NCI-H774 (cell line): ENCODE data around the gene BDH1.
"Not testable (repeated sequence)": the region's sequence is repeated elsewhere in the genome, so short reads cannot be mapped to it uniquely, and the experiment has no call there.

Experiments used
- DNase-seq: peaks from one replicate; lab custom pipeline; 2025; lab: John Stamatoyannopoulos, UW

BDH1 gene

DNA sequence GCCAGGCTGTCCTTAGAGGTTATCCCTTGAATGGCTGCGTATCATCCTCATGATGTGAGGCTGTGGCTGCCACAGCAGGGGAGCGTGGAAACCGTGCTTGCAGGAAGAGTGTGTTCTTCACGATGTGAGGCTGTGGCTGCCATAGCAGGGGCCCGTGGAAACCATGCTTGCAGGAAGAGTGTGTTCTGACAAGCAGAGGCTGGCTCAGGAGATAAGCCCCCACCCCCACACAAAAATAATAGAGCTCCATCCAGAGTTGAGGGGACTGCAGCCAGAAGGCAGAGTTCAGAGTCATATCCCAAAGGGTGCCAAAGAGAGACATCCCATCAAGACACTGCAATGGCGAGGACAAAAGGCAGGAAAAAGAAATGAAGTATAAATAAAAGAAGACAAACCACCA lies 22.6 kb upstream of the BDH1 start:
- no peak for DNase-seq

DNA sequence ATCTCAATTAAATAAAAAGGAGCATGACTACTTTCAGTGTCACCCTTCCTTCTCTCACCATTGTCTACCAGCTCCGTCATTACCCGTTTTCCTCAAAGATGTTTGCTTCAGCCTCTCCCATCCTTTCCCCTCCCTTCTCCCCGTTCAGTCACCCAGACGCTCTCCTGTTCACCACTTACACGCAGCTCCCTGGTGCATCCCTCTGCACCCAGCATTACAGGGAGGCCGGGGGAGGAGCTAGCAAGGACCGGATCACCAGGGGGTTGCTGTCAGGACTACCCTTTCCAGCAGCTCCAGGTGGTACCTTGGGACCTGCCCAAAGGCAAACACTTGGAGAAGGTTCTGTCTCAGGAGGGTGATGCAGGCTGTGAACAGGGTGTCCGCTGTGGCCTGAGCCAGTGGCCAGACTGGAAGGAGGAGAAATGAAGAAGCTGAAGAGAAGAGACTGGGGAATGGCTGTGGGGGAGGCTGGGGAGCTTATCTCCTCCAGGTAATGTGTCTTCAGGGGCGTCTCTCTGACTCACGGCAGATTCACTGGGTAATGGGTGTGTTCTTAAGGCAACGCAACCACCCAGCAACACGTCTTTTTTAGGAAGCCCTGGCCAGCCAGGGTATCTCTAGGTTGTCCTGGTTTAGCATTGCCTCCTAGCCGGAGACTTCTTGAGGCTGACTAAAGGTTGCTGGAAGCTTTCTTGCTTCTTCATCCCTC lies 21.8 kb upstream of the BDH1 start:
- DNase-seq = no peak

DNA sequence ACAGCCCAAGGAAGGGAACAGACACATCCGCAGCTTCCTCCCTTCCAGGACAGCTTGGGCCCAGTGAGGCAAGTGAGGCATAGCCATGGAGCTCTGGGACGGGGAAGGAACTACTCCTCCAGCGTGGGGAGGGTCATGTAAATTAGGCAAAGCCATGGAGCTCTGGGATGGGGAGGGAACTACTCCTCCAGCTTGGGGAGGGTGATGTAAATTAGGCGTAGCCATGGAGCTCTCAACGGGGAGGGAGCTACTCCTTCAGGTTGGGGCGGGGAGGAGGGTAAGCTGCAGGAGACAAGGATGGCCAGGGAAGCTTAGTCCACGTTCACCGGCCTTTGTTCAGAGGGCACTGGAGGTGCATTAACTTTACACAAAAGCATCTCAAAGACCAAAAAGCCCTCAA lies 21.1 kb upstream of the BDH1 start:
- DNase-seq = no peak

DNA sequence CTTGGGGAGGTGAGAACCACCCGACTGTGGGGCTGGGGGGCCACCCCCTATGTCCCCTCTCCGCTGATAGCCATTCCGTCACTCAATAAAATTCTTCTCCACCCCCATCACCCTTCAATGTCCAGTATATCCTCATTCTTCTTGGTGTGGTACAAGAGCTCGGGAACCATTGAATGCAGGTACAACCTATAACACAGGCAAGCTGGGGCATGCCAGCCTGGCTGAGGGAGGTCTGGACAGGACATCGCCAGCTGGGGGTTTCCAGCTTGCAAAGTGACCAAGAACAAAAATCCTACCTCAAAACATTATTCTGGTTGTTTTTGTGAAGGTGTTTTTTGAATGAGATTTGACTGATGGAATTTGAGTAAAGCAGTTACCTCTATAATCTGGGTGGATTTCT lies 19.6 kb upstream of the BDH1 start:
- DNase-seq = no peak

DNA sequence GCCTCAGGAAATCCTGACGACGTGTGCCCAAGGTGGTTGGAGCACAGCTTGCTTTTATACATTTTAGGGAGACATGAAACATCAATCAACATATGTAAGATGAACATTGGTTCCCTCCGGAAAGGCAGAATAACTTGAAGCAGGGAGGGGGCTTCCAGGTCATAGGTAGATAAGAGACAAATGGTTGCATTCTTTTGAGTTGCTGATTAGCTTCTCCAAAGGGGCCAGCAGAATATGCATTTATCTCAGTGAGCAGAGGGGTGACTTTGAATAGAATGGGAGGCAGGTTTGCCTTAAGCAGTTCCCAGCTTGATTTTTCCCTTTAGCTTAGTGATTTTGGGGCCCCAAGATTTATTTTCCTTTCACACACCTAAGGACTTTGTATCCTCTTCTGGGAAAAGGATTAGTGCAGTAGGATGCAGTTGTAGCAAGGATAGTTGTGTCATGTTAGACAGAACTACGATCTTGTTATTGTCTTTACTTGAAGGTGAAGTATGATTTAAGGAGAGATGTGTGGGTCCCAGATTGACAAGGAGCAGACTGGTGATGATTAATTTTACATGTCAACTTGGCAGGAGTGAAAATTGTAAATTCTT lies 18.7 kb upstream of the BDH1 start:
- DNase-seq = not testable (repeated sequence)

DNA sequence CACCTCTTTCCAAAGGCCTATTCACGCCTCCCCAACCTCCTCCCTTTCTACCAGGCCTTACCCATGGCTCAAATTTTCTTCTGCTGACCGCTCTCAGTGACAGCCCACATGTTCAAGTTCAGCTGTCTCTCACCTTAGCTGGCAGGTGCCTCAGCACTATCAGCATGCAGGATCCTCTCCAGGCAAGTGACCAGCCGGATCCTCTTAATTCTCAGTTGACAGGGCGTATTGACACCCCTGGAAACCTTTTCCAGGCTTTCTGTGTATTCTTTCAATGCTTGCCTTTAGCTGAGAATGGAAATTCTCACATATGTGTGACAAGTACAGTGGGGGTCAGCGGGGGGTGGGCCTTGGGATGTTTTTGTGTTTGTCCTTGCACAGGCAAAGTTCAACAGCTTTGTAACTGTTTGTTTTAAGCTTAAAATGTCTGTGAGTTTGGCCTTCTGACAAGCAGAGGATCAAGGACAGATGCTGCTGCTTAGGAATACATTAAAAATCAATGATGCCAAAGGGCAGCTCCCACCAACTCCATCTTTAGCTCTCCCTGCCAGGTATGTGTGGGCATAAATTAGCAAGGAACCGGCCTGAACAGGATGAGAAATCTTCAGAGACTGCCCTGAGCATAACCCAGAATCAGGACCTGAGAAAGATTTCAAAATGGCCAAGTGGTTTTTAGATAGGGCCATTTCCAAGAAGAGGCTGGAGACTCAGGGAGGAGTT lies 17.4 kb upstream of the BDH1 start:
- no peak for DNase-seq

DNA sequence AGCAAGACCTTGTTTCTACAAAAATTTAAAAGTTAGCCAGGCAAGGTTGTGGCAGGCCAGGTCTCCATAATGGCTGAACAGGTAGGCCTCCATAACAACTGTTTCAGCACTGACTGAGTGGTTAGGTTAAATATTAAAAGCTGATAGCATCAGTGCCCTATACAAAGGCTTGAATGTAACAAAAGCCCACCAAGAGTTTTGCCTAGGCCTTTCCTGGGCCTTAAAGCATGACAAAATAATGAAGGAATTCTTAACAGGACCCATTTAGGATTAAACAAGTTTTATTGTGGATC lies 16.1 kb upstream of the BDH1 start:
- not testable (repeated sequence) for DNase-seq

DNA sequence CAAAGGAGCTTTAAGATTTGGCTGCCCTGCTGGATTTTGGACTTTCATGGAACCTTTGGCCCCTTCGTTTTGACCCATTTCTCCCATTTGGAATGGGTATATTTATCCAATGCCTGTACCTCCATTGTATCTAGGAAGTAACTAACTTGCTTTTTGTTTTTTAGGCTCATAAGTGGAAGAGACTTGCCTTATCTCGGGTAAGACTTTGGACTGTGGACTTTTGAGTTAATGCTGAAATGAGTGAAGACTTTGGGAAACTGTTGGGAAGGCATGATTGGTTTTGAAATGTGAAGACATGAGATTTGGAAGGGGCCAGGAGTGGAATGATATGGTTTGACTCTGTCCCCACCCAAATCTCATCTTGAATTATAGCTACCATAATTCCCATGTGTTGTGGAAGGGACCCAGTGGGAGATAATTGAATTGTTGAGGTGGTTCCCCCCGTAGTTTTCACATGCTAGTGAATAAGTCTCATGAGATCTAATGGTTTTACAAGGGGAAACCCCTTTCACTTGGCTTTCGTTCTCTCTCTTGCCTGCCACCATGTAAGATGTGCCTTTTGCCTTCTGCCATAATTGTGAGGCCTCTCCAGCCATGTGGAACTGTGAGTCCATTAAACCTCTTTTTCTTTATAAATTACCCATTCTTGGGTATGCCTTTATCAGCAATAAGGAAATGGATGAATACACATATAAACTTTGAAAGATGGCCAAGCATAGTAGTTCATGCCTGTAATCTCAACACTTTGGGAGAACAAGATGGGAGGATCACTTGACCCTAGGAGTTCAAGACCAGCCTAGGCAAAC lies 15.5 kb upstream of the BDH1 start:
- not testable (repeated sequence) for DNase-seq

DNA sequence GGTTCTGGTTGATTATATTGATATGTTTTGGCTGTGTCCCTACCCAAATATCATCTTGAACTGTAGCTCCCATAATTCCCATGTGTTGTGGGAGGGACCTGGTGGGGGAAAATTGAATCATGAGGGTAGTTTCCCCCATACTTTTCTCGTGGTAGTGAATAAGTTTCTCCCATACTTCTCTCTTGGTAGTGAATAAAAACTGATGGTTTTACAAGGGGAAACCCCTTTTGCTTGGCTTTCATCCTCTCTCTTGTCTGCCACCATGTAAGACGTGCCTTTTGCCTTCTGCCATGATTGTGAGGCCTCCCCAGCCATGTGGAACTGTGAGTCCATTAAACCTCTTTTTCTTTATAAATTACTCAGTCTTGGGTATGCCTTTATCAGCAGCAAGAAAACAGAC lies 13.7 kb upstream of the BDH1 start:
- not testable (repeated sequence) for DNase-seq

DNA sequence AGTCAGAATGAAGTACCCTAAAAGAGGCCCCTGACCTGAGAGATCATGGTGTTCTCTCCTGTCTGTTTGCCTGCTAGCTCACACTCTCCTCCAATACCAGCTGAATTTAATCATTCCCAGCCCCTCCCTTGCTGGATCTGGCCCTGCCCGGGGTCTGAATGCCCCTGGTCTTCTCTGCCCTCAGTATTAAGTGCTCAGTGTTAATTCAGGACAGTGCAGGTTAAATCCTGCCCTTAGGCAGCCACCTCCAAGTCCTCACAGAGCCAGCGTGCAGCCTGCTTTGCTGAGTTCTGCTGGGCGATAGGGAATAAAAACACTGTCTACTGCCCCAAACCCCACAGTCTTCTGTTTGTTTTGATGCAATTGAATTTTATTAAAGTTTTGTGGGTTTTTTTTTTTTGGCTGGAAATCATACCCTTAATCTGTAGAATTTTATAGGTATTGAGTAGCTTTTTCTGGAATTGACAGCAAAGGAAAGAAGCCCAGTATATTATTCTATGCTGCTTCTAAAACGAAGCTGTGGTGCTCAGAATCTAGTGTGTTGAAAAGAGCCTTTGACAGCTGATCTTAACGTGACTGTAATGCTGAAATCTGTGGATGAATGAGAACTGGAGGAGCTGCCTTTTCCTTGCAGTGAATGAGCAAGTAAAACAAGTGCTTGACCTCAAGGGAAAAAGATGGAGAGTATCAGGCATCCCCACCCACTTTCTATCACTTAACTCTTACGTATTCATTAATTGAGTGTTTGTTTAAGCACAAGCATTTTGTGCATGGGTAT lies 12.3 kb upstream of the BDH1 start:
- no peak for DNase-seq

DNA sequence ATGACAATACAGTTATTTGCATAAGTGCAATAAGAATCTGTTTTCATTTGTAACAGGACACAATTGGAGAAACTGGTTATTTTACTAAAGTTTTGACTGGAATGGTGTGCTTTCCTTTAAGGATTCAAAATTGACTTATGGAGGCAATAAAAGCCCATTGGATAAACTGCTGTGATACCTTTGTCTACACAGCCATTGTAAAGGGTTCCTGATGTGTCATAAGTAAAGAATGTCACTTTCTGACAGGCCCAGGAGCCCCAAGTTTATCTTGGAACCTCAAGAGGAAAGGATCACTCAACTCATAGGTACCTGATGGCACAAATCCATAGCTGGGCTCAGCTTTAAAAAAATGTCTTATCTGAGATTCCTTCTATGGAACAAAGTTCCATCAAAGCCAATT lies 10.4 kb upstream of the BDH1 start:
- DNase-seq = not testable (repeated sequence)

DNA sequence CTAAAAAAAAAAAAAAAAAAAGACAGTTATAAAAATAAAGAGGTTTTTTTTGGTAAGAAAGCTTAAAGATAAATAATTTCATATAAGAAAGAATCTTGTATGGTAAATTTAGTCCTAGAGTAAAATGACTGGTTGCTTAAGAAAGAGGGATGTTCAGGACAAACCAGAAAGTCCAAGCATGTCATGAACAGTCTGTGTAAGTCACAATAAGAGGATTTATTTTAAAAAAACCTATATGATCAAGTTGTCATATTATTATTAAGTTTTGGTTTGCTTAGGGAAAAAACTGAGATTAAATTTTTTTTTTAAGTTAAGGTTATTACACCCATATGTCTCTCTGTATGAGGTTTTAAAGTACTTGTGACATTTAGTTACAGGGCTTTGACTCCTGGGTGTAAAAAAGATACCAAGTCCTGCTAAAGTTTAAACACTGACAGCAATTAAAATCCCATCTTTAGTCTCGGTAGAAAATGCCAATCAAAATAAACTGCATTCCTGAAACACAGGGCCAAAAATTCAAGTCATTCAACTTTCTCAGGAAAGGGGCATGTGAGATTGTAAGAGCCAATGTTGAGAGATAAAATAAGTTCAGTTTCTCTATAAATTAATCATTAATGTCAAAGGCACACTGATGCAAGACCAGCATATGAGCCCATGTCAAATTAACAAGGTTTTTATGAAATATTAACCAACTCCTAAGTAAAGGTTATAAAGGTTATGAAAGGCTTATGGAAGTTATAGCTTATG lies 8.5 kb upstream of the BDH1 start:
- DNase-seq = no peak

DNA sequence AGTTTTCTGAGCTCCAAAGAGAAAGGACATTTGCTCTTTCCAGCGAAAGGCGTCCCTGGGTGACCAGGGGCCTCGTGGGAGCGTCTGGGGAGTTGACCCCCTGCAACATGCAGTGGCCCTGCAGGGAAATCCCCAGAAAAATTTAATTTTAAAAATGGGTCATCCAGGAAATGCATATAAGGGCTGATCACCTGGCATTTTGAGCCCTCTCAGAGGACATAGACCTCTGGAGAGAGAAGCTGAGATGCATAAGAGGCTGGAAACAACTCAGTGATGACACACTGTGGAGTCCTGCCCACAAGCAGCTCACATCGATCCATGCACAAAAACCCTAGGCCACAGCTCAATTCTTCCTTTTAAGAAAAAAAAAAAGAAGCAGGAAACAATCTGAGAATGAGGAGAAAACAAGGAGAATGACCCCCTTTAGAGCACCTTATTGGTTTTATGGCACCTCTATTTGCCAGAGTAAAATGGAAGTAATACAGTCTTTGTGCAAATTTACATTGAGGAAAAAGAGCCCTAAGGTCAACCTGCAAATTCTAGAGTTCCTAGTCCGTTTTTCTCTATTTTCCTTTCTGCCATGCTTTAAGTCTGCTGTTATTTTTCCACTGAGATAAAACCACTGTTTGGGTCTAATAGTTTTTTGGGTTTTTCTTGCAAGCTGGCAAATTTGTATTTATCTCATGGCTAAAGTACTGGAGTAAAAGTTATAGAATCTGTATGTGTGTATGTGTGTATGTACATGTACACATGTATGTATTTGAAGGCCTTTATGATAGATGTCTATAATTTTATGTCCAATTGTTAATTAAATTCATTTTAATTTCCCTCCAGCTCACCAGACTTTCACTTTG lies 6.9 kb upstream of the BDH1 start:
- no peak for DNase-seq

DNA sequence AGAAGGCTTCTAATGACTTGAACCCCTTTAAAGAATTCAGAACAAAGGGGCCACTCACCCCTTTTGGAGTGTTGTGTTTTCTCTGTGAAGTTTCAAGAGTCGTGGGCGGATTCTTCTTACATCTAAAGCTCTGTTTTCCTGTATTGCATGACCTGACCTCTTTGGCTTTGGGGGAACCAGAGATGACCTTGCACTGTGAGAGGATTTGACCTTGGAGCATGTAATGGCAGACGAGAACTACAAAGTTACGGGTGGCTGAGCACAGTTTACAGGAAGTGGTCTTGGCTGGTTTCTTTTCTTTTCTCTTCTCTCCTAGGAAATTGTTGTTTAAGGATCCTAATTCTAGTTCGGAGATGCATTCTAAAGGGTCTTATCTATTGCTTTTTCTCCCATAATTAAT lies 6.2 kb upstream of the BDH1 start:
- DNase-seq = no peak

DNA sequence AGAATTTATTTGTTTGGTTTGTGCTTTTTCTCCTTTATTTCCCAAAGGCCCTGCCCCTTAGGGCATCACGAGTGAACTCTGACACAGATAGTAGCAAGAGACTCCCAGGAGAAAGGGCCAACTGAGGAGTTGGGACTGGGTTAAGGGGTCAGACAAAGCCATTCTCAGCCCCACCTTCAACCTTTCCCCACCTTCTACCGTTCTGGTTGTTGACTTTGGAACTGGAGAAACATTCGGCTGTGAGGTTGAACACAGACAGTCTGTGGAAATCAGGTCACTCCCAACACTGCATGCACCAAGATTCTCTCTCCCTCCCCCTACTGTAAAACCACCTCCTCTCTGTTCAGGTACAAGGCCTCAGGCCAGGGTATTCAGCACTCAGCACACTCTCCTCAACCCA lies 3.9 kb upstream of the BDH1 start:
- no peak for DNase-seq

DNA sequence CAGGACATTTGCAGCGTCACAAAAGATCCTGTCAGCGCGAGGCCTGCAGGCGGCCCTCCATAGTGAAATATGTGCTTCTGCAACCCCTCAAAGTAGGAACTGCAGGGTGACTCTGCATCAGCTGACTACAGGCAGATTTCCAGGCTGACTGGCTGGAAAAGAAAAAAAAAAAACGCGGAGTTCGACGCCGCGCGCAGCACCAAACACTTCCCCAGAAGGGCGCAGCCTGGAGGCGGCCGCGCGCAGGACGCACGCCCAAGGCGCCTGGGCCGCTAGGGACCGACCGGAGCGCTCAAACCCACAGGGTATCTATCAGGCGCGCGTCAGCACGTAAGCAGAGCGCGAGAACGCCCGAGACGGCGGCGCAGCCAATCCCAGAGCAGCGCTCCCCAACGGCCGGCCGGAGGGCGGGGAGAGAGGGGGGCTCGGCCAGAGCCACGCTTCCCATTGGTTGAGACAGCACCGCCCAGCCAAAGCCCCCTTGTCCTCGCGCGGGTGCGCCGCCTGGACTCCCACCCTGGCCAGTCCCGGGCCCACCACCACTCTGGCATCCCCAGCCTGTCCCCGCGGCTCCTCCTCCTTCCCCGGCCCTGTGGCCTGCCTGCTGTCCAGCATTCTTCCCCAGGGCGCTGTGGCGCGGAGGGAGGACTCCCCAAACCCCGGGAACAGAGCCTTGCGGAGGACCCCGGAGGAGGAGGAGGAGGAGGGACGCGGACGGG lies 1.0 kb downstream of the BDH1 start:
- DNase-seq = peak; percentile 99

DNA sequence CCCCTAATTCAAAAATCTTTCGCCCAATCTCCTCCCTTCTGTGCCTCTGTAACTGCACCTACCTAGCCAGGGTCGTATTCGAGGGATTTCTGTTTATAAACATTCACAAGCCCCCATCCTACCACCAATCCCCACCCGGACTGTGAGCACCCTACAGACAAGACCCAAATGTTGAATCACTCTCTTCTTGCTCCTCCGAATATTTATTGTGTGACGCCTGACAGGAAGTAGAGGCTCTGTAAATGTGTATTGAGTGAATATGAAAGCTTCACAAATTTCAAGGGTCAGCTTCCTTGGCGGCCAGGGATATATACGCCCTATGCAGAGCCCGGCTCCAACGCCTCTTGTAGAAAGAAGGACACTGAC lies 1.6 kb downstream of the BDH1 start:
- DNase-seq = no peak

DNA sequence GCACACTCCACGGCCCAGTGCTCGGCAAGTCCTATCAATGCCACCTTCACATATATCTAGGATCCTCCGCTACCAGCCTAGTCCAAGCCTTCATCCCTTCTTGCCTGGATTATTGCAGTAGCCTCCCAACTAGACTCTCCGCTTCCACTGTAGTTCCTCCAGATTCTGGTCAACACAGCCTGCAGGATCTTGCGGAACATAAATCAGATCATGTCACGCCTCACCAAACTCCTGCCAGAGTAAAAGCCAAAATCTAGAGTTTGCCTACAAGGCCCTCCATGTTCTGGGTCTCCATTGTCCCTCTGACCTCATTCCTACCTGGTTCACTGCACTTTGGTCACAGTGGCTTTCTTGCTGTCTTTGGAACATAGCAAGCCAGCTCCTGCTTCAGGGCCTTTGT lies 3.6 kb downstream of the BDH1 start:
- no peak for DNase-seq

DNA sequence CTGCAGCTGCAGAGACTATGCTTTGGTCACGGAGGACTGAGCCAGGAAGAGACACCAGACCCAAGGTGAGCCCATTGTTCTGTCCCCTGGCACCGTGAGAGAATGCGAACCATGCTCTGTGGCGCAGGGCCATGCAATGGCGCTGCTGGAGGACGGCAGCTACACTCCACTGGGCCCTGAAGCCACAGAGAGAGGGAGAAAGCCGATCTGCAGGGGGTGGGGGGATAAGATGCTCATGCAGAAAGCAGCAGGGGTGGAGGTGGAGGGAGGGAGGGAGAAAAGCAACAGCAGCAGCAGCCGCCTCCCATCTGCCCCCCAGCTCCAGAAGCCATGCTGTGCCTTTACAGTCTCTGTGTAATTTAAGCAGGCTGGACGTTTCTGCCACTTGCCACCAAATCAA lies 5.3 kb downstream of the BDH1 start:
- DNase-seq = no peak
